HepG2 (cell line): ENCODE data around the gene DNAAF9.

ENCODE experiments used
- CEBPB ChIP-seq: IDR thresholded peaks from 2 replicates; pipeline ENCODE4 v1.6.1; 2011; ENCODE audit warnings: low read depth, low read length, improper control_type of control experiment, borderline replicate concordance
- ZNF747 ChIP-seq: sonication (generic); formaldehyde crosslinking; IDR thresholded peaks from 2 replicates; pipeline ENCODE4 v1.8.1; 2023; ENCODE audit warnings: missing genetic modification reagents, mild to moderate bottlenecking, borderline replicate concordance

GRCh38 chr20:3407040-3407770, at the start of gene DNAAF9:
- TF ChIP-seq ZNF747 (CRISPR knock-in tag) = no peak
- TF ChIP-seq CEBPB = no peak
